CD1c-positive myeloid dendritic cell (primary cell): ENCODE data around the gene AUH.

Experiments
- DNase-seq: peaks from one replicate; pipeline ENCODE4 v3.0.0-alpha.2; 2016; ENCODE audit errors: extremely low spot score

Gene AUH

GRCh38 chr9:91164724-91165520 lies 196.8 kb downstream of the AUH start:
- DNase-seq, result peak; percentile 86
